ENCODE results near the gene ATP6V1G2. TPM values are rescaled to one million over a fixed set of nuclear protein-coding genes. Genes with fewer than 3 reads are reported as not detected.
"Not testable (repeated sequence)": the region's sequence is repeated elsewhere in the genome, so short reads cannot be mapped to it uniquely, and the experiment has no call there.

The ATP6V1G2 gene
- total RNA-seq, result 1 to 10 TPM in 3 of 4 donors, under 1 TPM in 1; 0.60 to 3.8 (median 2.2) TPM

DNA sequence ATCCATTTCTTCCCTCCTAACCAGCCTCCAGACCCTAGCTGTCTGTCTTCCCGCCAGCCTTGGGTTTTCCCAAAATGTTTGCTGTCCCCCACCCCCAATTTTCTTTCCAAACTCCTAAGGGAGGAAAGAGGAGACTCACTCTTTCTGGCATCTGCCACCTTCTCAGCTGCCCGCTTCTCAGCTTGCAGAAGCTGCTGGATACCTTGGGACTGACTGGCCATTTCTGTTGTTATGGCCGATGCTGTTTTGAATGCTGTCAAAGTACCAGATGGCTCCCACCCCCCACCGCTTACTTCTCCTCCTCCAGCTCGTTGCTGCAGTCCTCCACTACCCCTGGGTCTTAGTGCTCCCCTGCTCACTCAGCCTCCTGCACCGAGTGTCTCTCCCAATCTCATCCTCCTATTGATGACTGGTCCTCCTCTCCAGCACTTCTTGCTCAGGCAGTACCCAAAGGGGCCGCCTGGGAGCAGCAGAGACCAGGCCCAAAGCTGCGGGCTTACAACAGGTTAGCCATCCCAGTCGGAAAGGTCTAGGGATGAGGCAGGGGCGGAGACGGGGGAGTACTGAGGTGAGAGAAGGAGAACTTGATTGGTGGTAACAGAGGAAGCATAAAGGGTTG lies at the start of gene ATP6V1G2:
ATP6V1G2 (minus strand) TSS at position 270 of the 619 bp plus-strand sequence; CDS start at position 221, 49 bp downstream.
- Histone ChIP-seq H3K27ac (peak within 1 kb of the TSS; percentile 85 to 92 (median 88)), H3K27me3 (no peaks in the 10 kb centered on the region), H3K9me3 (no peaks in the 10 kb centered on the region), H3K4me1 (peaks cover 0 to 44% (median 19%) of the 10 kb centered on the region in 4 donors), H3K4me3 (peak within 1 kb of the TSS; percentile 34 to 50 (median 34)), H3K36me3 (peaks cover 0 to 28% (median 3%) of the 10 kb centered on the region in 3 donors)
- TF ChIP-seq EP300 (IDR thresholded peaks at IDR 0.05) (peak in 1 of 2 donors; percentile 38), POLR2A (IDR thresholded peaks at IDR 0.05) (no peak)
- TF ChIP-seq, protein P1, sequence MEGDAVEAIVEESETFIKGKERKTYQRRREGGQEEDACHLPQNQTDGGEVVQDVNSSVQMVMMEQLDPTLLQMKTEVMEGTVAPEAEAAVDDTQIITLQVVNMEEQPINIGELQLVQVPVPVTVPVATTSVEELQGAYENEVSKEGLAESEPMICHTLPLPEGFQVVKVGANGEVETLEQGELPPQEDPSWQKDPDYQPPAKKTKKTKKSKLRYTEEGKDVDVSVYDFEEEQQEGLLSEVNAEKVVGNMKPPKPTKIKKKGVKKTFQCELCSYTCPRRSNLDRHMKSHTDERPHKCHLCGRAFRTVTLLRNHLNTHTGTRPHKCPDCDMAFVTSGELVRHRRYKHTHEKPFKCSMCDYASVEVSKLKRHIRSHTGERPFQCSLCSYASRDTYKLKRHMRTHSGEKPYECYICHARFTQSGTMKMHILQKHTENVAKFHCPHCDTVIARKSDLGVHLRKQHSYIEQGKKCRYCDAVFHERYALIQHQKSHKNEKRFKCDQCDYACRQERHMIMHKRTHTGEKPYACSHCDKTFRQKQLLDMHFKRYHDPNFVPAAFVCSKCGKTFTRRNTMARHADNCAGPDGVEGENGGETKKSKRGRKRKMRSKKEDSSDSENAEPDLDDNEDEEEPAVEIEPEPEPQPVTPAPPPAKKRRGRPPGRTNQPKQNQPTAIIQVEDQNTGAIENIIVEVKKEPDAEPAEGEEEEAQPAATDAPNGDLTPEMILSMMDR (IDR thresholded peaks at IDR 0.05), result peak; percentile 95 to 98 (median 96)
- peak; percentile 82 to 94 for DNase-seq (ENCODE audit: low spot score in 2 of 2)
- WGBS, 2 donors, result 7 to 8% methylated on average over 11 of the region's 11 CpGs

DNA sequence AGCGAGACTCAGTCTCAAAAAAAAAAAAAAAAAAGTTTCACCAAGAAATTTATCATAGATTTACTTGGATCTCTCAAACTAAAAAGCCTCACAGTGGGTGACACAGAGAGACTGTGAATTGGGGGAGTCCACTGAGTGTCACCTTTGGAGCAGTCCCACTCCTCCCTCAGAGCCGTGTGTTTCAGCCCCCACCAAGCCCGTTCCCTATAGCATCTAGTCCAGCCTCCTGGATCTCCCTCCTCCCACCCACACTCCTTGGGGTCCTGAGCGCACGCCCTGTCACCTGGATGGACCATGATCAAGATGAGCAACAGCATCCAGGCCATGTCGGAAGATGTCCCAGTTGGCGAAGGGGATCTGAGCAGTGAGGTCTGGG lies 46.0 kb upstream of the ATP6V1G2 start:
- no peaks in the 10 kb centered on the region for H3K36me3 ChIP-seq
- WGBS, 2 donors, result 88% methylated on average over 7 of the region's 7 CpGs

DNA sequence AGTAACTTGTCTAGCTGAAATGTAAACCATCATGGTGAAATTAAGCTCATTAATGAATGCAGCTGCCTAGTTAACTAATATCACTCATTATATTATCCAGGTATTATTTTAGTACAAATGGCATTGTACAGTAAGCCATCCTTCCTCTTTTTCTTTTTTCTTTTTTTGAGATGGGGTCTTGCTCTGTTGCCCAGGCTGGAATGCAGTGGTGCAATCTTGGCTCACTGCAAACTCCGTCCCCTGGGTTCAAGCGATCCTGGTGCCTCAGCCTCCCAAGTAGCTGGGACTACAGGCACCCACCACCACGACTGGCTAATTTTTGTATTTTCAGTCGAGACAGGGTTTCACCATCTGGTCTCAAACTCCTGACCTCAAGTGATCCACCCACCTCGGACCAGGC lies 44.3 kb upstream of the ATP6V1G2 start:
- H3K4me3 ChIP-seq; H3K9me3 ChIP-seq; H3K4me1 ChIP-seq; DNase-seq (ENCODE audit: low spot score in 2 of 2); H3K36me3 ChIP-seq; H3K27ac ChIP-seq: not testable (repeated sequence)
- WGBS, 2 donors, result 73 to 87% methylated on average over 5 of the region's 5 CpGs
- H3K27me3 ChIP-seq, result peaks cover 0 to 11% of the 10 kb centered on the region in 2 donors

More for the DNA sequence above, 46.0 kb upstream of the ATP6V1G2 start:
- Histone ChIP-seq H3K4me3 (no peak overlapping the region), H3K27me3 (peaks cover 0 to 6% of the 10 kb centered on the region in 2 donors), H3K27ac (peak overlapping the region in 1 of 4 donors; percentile 26), H3K4me1 (peaks cover 0 to 9% (median 3%) of the 10 kb centered on the region in 4 donors), H3K9me3 (no peaks in the 10 kb centered on the region)
- TF ChIP-seq EP300 (IDR thresholded peaks at IDR 0.05) (no peak), POLR2A (IDR thresholded peaks at IDR 0.05) (no peak)
- TF ChIP-seq, protein P1 (IDR thresholded peaks at IDR 0.05), result no peak
- DNase-seq (ENCODE audit: low spot score in 2 of 2), result no peak

DNA sequence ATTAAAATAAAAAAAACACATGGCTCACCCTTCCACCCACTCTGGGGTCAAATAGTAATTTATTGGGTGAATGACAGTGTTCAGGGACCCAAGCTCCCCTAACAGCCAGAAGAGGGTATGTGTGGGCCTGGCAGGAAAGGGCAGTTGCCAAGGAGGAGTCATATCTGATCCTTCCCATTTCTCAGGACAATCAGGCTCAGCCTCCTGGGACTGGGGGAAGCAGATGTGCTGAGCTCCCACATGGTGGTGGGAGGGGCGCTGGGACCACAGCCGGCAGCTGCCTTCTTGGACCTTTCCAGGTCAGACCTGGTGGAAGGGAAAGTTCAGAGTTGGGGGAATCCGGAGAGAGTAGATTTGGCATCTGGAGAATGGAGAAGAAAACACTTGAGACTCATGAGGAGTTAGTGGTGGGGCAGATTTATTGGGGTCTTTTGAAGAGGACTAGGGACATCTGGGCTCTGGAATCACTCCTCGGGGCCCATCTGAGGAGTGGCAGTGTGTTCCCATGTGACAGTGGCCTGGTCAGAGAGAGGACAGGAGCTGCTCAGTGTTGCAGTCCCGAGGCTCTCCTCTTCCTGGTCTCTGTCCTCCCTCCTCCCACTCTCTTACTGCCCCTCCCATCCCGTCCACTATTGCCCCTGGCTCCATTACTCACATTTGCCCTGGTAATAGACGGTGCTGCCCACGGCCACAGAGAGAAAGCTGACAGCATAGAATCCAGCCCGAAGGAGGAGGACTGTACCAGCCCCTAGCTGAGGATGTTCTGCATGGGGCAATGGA lies 42.7 kb upstream of the ATP6V1G2 start:
- H3K36me3 ChIP-seq, result no peaks in the 10 kb centered on the region
- 42 to 44% methylated on average over 9 of the region's 9 CpGs for WGBS, 2 donors
- H3K27me3 ChIP-seq, result peaks cover 0 to 11% of the 10 kb centered on the region in 2 donors
- no peak for DNase-seq (ENCODE audit: low spot score in 2 of 2)
- no peak overlapping the region for H3K27ac ChIP-seq
- H3K9me3 ChIP-seq, result no peaks in the 10 kb centered on the region
- H3K4me3 ChIP-seq, result no peak overlapping the region
- peaks cover 0 to 12% (median 5%) of the 10 kb centered on the region in 4 donors for H3K4me1 ChIP-seq
- TF ChIP-seq, protein P1 (IDR thresholded peaks at IDR 0.05), result no peak
- TF ChIP-seq POLR2A (IDR thresholded peaks at IDR 0.05) (no peak), EP300 (IDR thresholded peaks at IDR 0.05) (no peak)

DNA sequence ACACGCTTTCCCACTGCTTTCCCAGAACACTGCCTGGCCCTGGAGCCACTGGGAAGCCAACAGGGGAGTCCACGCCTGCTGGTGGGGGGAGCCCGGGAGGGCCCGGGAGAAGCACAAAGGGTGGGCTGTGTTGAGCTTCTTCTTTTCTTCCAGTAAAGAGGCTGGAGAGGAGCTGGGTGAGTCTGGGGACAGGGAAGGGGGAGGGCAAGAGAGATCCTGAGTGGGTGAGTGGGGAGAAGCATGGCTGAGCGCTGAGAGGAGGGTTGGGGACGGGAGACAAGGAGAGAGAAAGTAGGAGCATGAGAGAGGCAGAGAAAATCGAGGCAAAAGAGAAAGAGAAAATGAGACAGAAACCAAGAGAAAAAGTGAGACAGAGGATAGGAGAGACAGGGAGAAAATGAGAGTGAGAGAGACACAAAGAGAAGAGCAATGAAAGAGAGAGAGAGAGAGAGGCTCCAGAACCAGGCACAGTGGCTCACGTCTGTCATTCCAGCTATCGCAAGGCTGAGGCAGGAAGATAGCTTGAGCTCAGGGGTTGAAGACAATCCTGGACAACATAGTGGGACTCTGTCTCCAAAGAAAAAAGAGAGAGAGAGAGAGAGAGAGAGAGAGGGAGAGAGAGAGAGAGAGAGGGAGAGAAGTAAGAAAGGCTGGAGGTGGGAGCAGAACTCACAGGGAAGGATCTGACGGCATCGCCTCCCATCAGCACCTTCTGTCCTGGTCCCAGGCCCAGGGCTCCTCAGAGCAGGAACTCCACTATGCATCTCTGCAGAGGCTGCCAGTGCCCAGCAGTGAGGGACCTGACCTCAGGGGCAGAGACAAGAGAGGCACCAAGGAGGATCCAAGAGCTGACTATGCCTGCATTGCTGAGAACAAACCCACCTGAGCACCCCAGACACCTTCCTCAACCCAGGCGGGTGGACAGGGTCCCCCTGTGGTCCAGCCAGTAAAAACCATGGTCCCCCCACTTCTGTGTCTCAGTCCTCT lies 41.7 kb upstream of the ATP6V1G2 start:
- H3K27me3 ChIP-seq, result peaks cover 0 to 11% of the 10 kb centered on the region in 2 donors
- peaks cover 0 to 12% (median 5%) of the 10 kb centered on the region in 4 donors for H3K4me1 ChIP-seq
- no peaks in the 10 kb centered on the region for H3K36me3 ChIP-seq
- H3K27ac ChIP-seq, result peak overlapping the region in 1 of 4 donors; percentile 53
- no peaks in the 10 kb centered on the region for H3K9me3 ChIP-seq
- 39 to 45% methylated on average over 12 of the region's 12 CpGs for WGBS, 2 donors
- peak overlapping the region in 1 of 4 donors; percentile 17 for H3K4me3 ChIP-seq
- DNase-seq (ENCODE audit: low spot score in 2 of 2), result no peak
- TF ChIP-seq, protein P1 (IDR thresholded peaks at IDR 0.05), result no peak
- no peak for TF ChIP-seq EP300 (IDR thresholded peaks at IDR 0.05)
- no peak for TF ChIP-seq POLR2A (IDR thresholded peaks at IDR 0.05)

Data from tibial nerve (tissue), 4 donors.